Measurements from ENCODE around the gene METTL16.

DNA sequence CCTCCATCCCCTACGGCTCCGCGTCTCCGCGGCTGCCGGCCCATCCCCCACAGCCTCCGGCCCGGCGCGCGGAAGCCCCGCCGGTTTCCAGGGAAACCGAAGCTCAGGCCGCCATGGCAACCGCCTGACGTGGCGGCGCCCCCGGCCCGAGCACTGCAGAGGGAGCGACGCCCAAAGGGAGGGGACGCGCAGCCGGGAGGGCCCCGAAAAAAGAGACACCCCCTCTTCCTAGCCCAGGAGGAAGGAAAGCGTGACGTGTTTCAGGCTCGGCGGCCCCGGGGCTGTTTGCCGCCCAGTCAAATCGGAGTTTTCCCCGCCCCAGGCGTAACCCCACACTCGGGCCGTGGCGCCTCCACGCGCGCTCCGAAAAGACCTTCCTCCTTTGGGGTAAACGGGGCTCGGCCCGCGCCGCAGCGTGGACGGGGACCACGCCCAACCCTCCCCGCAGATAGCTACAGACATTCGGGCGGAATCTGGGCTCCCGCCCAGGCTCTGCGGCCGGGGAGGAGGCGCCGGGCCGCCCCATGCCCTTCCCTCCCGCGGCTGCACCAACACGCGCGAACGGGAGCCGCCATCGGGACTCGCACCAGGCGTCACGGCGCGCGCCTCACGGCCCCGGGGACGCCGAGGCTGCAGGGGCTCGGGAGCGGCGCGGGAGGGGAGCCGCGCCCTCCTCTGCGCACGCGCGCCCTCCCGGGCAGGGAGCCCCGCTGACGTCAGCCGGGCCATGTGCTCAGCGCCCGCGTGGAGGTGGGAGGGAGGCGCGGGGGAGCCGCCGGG lies 118.3 kb downstream of the METTL16 start:
- TF ChIP-seq EZH2 (IDR thresholded peaks at IDR 0.05; ENCODE audit: low read length) (no peak), CTCF (optimal IDR thresholded peaks at IDR 0.05 in 1 of 3, IDR thresholded peaks at IDR 0.05 in 1 of 3, conservative IDR thresholded peaks at IDR 0.05 in 1 of 3; ENCODE audit: extremely low read depth in 1 of 3, insufficient read depth in 2 of 3, low read length in 3 of 3) (no peak)
